ENCODE data around the gene ATG16L1. TPM values are rescaled to one million over a fixed set of nuclear protein-coding genes. Genes with fewer than 3 reads are reported as not detected.
A peak's percentile ranks its signal among the peaks of the same experiment; 100 is the strongest.

The ATG16L1 gene
- total and polyA plus RNA-seq, 9 of the 15 experiments (the other 6 are each of a cell fraction or from before 2014, with no cell fraction given) = 6.4 to 21.3 (median 17.2) TPM

GRCh38 chr2:233217892-233218377, 33.5 kb upstream of the ATG16L1 start (continued):
- TF ChIP-seq RNF2 (IDR thresholded peaks at IDR 0.05) (no peak), HDAC8 (tag; IDR thresholded peaks at IDR 0.05) (peak; percentile 74), POLR2H (tag; IDR thresholded peaks at IDR 0.05; ENCODE audit: low read depth) (no peak), ZNF668 (CRISPR knock-in tag; IDR thresholded peaks at IDR 0.05) (no peak), NCOR1 (IDR thresholded peaks at IDR 0.05) (peak; percentile 81), TCF15 (CRISPR knock-in tag; IDR thresholded peaks at IDR 0.05) (no peak), CBFA2T3 (IDR thresholded peaks at IDR 0.05) (peak; percentile 86), SRSF9 (IDR thresholded peaks at IDR 0.05; ENCODE audit: borderline replicate concordance, low read depth, low read length) (no peak), CHAMP1 (IDR thresholded peaks at IDR 0.05) (no peak), ETV1 (tag; conservative IDR thresholded peaks at IDR 0.05; ENCODE audit: low read depth) (peak; percentile 40; the same call in 1 of the 2 replicates), HIVEP1 (CRISPR knock-in tag; IDR thresholded peaks at IDR 0.05) (0 out of 2 replicates have a peak, but pooled peaks have one; percentile 49), HCFC1 (IDR thresholded peaks at IDR 0.05; ENCODE audit: low read depth, low read length) (no peak), FIP1L1 (IDR thresholded peaks at IDR 0.05; ENCODE audit: low read depth, low read length, poor library complexity, severe bottlenecking) (no peak), CXXC5 (CRISPR knock-in tag; IDR thresholded peaks at IDR 0.05) (peak; percentile 82), ZNF217 (CRISPR knock-in tag; IDR thresholded peaks at IDR 0.05) (no peak), TAL1 (IDR thresholded peaks at IDR 0.05) (peak; percentile 68), ZNF431 (CRISPR knock-in tag; IDR thresholded peaks at IDR 0.05) (no peak), E2F8 (IDR thresholded peaks at IDR 0.05; ENCODE audit: low read depth, partially characterized antibody) (no peak), DNMT1 (IDR thresholded peaks at IDR 0.05) (no peak), ZNF41 (CRISPR knock-in tag; conservative IDR thresholded peaks at IDR 0.05) (peak; percentile 71), ZNF592 (IDR thresholded peaks at IDR 0.05) (peak; percentile 98), LARP7 (IDR thresholded peaks at IDR 0.05) (no peak)

All from K562 (cell line).